ENCODE data around the gene ETFRF1.
A peak's percentile ranks its signal among the peaks of the same experiment; 100 is the strongest.

ETFRF1 gene

GRCh38 chr12:25208554-25208953, 13.5 kb downstream of the ETFRF1 start:
- no peak for DNase-seq (ENCODE audit: low read depth in 1 of 2, low spot score in 1 of 2)

- no peak for DNase-seq (ENCODE audit: low read depth in 1 of 2, low spot score in 1 of 2)
Measured at GRCh38 chr12:25213338-25213737, 18.3 kb downstream of the ETFRF1 start.

GRCh38 chr12:25236190-25236589, 41.2 kb downstream of the ETFRF1 start:
- no peak for DNase-seq (ENCODE audit: low read depth in 1 of 2, low spot score in 1 of 2)

GRCh38 chr12:25236626-25237025, 41.6 kb downstream of the ETFRF1 start:
- no peak for DNase-seq (ENCODE audit: low read depth in 1 of 2, low spot score in 1 of 2)

GRCh38 chr12:25241167-25242020, 46.4 kb downstream of the ETFRF1 start:
- no peak for DNase-seq (ENCODE audit: low read depth in 1 of 2, low spot score in 1 of 2)

- DNase-seq (ENCODE audit: low read depth in 1 of 2, low spot score in 1 of 2): no peak
Measured at GRCh38 chr12:25242981-25243679, 48.1 kb downstream of the ETFRF1 start.

- DNase-seq (ENCODE audit: low read depth in 1 of 2, low spot score in 1 of 2): no peak
Measured at GRCh38 chr12:25243680-25243990, 48.6 kb downstream of the ETFRF1 start.

- no peak for DNase-seq (ENCODE audit: low read depth in 1 of 2, low spot score in 1 of 2)
Measured at GRCh38 chr12:25245491-25245890, 50.5 kb downstream of the ETFRF1 start.

- DNase-seq (ENCODE audit: low read depth in 1 of 2, low spot score in 1 of 2): no peak
Measured at GRCh38 chr12:25248137-25248536, 53.1 kb downstream of the ETFRF1 start.

GRCh38 chr12:25248732-25249131, 53.7 kb downstream of the ETFRF1 start:
- DNase-seq (ENCODE audit: low read depth in 1 of 2, low spot score in 1 of 2): no peak

GRCh38 chr12:25249931-25250738, 55.1 kb downstream of the ETFRF1 start:
- DNase-seq (ENCODE audit: low read depth in 1 of 2, low spot score in 1 of 2): peak; percentile 25 to 27

GRCh38 chr12:25250744-25251730, 56.0 kb downstream of the ETFRF1 start, which contains the start of gene KRAS:
Gene KRAS, minus strand, starts transcription at chr12:25250929.
- DNase-seq (ENCODE audit: low read depth in 1 of 2, low spot score in 1 of 2): peak; percentile 76 to 83

GRCh38 chr12:25251769-25252168, 56.7 kb downstream of the ETFRF1 start:
- no peak for DNase-seq (ENCODE audit: low read depth in 1 of 2, low spot score in 1 of 2)

GRCh38 chr12:25252946-25253345, 57.9 kb downstream of the ETFRF1 start:
- no peak for DNase-seq (ENCODE audit: low read depth in 1 of 2, low spot score in 1 of 2)

GRCh38 chr12:25253371-25254068, 58.5 kb downstream of the ETFRF1 start:
- no peak for DNase-seq (ENCODE audit: low read depth in 1 of 2, low spot score in 1 of 2)

- DNase-seq (ENCODE audit: low read depth in 1 of 2, low spot score in 1 of 2): no peak
Measured at GRCh38 chr12:25254271-25254880, 59.3 kb downstream of the ETFRF1 start.

All from activated T-helper 1 cell treated with anti-CD3 and anti-CD28 coated beads, Interleukin-2, amount 50 U/mL, for 16 hours (primary cell).